ENCODE data around the gene ADGRG1.

The ADGRG1 gene

GRCh38 chr16:57620335-57621231 is 7.8 kb upstream of the ADGRG1 start:
- DNase-seq (ENCODE audit: low read depth in 2 of 2) = no peak

DNA sequence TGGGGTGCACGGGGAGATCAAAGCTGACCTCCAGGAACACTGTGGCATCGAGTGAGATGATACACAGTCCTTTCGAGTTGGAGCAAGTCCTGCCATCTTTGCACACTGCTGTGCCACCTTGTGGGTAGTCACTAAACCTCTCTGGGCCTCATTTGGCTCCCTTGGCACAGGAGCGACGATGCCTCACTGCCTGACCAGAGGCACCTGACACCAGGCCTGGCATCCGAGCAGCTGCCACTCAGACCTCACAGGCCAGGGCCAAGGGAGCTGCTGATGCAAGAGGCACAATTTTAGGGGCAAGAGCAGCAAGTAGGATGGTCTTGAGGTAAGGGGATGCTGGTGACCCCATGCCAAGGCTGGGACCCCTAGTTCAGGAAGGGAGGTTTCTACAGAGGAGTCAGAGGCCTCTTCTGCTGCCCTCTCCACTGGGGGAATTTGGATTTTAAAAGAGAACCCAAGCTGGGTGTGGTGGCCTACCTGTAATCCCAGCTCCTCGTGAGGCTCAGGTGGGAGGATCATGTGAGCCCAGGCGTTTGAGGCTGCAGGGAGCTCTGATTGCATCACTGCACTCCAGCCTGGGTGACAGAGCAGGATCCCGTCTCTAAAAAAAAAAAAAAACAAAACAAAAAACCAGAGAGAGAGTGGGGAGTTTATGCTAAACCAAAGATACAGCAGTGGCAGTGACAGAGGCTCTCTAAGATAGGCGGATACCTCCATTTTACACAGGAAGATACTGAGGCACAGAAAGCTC is 6.7 kb upstream of the ADGRG1 start:
- DNase-seq (ENCODE audit: low read depth in 2 of 2) = no peak

- DNase-seq (ENCODE audit: low read depth in 2 of 2) = no peak
These were observed 5.8 kb upstream of the ADGRG1 start for GRCh38 chr16:57622361-57623250.

DNA sequence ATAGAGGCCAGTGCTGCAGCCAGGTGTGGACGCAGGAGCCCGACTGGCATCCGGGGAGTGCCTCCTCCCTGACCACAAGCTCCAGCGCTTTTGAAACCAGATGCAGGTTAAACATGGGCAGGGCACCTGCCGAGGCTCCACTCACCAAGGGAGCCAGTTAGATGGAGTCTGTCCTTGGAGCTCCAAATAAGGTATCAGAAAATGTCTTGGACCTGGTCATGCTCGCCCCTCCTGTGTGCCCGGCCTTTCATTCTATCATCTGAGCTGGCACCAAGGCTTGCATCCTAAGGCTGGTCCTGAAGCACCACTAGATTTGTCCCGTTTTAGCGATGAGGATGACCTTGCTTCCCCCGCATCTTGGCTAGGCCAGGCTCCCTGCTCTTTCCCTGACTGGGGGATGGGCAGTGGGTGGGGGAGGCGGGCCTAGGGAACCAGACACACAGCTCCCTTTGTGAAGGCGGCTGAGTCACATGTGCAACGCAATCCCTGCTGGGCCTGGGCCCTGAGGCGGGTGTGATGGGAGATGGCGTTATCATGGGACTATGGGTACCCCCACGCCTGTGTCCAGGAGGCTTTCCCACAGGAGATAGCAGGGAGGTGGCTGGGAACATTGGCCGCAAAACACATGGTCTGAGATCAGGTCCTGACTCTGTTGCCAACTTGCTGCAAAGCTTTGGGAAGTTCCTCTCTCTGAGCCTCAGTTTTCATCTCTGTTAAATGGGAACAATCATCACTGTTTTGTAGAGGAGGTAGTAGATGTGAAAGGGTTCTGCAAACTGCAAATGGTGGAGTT is 5.0 kb upstream of the ADGRG1 start:
- no peak for DNase-seq (ENCODE audit: low read depth in 2 of 2)

DNA sequence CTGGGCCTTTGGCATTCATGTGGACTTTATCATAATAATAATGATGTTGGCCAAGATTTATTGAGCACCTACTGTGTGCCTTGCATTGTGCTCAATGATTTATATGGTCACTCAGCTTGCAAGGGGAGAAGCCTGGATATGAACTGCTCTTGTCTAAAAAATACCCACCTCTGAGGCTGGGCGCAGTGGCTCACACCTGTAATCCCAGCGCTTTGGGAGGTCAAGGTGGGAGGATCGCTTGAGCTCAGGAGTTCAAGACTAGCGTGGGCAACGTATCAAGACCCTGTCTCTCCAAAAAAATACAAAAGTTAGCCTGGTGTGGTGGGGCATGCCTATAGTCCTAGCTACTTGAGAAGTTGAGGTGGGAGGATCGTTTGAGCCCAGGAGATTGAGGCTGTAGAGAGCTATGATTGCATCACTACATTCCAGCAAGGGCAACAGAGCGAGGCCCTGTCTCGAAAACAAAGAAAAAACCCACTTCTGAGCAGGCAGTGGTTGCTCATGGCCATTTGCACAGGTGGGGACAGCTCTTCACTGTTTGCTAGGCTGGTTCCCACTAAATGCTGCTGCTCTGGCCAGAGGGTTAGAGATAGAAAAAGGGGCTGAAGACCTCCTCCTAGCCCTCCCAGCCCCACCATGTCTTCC is 4.3 kb upstream of the ADGRG1 start:
- DNase-seq (ENCODE audit: low read depth in 2 of 2) = no peak

GRCh38 chr16:57624806-57625500 is 3.5 kb upstream of the ADGRG1 start:
- no peak for DNase-seq (ENCODE audit: low read depth in 2 of 2)

DNA sequence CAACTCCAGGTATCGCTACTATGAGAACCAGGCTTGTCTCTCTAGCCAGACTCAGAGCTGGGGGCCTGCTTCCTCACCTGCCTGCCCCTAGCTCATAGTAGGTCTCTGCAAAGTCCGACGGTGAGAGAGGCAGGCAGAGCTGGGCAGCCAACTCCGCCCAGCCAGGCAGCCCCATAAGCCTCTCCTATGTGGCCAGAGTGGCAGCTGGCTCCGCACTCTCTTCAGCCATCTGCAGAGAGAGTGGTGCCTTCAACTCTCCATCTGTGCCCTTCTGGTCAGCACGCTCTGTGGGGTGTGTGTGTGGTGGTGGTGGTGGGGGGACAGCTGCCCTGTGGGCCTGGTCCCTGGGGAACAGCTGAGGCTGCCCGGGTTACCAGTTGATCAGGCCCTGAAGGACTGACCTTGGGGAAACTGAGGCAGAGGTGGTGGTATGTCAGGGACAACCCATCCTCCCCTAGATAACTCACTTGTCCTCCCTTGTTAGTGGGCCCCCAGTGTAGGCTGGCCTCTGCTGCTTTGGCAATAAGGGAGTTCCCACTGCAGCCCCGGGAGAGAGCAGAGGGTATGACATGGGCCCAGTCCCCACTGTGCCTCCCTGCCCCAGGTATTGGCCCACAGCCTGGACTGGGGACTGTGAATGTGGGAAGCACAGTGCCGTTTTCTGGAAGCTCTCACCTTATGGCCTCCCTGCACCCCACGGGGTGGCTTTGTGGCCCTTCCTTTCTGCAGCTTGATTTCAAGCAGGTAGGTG is 1.8 kb upstream of the ADGRG1 start:
- DNase-seq (ENCODE audit: low read depth in 2 of 2) = no peak

DNA sequence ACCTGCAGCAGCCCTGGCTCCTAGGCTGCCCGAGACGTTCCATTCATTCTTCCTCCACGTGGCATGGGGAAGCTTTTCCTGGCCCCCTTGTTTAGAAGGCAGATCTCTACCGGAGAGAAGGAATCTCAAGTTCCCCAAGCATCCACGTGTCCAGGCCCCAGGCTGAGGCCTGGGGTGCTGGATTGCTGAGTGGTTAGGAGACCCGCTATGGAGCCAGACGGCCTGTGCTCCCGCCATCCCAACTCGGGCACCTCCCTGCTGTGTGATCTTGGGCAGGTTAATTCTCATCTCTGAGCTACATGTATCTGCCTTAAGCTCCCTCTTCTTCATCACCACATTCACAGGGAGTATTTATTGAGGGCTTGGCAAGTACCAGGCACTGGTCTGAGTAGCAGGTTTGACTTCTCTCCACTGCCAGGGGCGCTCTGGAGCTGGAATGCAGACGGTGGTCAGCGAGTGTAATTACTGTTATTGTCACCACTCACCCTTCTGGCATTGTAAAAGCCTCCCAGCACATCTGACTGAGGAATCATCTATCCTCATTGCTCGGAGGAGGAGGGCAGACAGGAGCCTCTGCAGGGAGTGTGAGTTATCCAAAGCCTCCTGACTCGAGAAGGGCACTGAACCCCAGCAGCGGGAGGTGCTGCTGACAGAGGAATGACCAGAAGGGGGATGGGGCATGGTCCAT is 1.1 kb upstream of the ADGRG1 start:
- DNase-seq (ENCODE audit: low read depth in 2 of 2) = peak in 1 of 2 experiments; percentile 25

DNA sequence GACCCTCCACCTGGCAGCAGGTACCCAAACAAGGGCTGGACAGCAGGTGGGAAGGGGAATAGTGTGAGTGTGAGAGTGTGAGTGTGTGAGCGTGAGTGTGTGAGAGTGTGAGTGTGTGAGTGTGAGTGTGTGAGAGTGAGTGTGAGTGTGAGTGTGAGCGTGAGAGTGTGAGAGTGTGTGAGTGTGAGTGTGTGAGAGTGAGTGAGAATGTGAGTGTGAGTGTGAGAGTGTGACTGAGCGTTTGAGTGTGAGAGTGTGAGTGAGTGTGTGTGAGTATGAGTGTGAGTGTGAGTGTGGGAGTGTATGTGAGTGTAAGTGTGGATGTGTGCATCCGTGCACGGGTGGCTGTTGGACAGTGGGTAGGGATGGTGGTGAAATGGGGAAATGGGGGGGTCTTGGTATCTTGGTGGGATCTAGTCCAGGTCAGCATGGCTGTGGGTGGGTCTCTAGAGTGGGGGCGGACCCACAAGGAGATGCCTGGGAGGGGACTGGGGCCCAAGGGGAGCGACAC is 408 bp downstream of the ADGRG1 start:
- DNase-seq (ENCODE audit: low read depth in 2 of 2) = no peak

DNA sequence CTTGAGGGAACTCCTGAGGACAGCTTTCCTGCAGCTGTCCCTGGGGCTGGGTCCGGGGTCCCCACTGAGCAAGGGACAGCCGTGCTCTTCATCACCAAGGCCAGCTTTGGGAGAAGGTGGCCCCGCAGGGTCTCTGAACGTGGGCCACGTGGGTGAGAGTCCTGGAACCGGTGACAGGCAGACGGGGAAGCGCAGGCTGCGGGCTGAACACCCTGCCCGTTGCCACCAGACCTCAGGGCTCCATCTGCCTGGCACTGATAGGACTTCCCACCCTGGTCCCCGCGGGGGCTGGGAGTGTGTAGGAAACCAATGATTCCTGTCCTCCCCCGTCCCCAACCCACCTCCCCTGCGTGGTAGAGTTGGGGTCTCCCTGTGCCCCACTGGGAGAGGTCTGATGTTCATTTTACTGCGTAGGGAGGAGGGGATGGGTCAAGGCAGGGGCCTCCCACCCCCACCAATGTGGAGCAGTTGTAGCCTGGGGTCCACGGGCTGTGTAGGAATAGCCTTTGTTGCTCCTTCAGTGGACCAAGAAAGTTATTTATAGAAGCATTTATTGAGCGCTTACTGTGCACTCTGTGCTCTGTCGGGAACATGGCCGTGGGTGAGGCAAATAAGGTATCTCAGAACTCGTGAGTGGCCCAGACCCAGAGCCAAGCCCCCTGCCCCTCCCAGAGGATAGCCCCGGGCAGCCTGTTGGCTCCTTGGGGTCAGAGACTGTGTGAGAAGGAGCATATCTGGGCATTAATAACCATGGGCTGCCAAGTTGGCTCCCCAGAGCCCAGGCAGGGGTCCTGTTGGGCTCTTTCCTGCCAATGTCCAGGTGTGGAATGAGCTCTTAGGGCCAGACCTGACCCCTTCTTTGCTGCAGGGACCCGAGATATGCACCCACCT is 1.3 kb downstream of the ADGRG1 start:
- DNase-seq (ENCODE audit: low read depth in 2 of 2) = no peak

- no peak for DNase-seq (ENCODE audit: low read depth in 2 of 2)
These were observed 2.0 kb downstream of the ADGRG1 start for GRCh38 chr16:57630407-57630797.

DNA sequence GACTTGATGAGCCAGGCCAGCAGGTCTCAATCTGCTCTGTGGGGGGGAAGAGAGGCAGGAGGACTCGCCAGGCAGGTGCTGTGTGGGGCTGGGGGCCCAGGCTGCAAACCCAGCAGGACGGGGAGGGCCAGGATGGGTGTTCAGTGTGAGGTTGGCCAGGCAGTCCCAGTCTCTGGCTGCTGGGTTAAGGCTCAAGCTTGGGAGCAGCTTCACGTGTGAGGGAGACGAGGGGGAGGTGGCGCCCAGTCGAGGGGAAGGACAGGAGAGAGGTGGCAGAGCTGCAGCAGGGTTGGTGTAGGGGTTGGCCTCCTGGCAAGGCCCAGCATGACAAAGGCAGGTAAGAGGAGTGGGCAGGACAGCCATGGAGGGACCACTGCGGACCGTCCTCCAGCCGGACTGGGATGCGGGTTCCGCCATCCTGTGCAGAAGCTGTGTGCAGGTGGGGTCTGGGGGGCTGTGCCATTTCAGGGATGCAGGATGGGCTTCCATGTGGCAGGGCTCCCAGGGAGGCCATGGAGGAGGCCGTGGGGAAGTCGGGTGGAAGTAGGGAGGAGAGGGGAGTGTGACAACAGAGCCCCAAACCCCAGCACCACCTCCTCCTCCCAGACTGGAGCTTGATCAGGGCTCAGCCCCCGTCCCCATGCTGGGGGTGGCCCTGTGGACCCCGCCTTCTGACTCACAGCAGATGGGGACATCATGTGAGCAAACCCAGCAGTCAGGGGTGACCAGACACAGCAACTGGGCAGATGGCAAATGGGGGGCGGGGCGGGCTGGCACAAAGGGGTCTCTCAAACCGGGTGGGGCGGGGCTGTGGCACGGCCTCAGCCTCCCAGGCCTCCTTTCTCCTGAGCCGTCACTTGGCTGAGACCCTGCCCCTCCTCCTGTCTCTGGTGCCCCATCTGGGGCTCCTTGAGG is 2.8 kb downstream of the ADGRG1 start:
- DNase-seq (ENCODE audit: low read depth in 2 of 2) = no peak

- DNase-seq (ENCODE audit: low read depth in 2 of 2) = no peak
These were observed 4.1 kb downstream of the ADGRG1 start for GRCh38 chr16:57632568-57632967.

DNA sequence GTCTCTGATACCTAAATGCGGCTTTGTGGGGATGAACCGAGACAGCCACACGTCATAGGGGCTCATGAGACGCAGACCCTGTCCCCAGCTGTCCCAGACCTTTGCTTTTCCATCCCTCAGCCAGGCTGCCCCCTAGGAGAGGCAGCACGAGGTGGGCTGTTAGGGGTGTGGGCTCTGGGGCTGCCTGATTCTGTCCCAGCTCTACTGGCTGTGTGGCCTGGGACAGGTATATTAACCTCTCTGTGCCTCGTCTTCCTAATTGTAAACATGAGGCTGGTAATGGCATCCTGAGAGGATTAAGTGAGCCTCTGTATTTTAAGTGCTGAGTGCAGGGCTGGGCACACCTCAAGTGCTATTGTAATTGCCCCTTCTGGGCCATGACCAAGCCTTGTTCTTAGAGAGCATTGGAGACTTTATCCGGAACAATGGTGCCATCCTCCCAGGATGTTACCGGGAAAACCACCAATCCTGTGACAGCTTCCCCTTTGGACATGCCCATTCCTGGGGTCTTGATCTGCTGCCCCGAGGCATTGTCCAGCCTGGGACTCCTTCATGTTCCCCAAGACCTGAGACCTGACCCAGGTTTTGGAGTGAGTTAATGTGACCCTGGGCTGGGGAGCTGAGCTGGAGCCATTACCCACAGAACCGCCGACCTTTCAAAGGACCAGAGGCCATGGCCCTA is 5.1 kb downstream of the ADGRG1 start:
- no peak for DNase-seq (ENCODE audit: low read depth in 2 of 2)

- DNase-seq (ENCODE audit: low read depth in 2 of 2) = no peak
These were observed 5.7 kb downstream of the ADGRG1 start for GRCh38 chr16:57634171-57634570.

Measured in fibroblast of skin of left biceps (primary cell).